Osteocyte (in vitro differentiated cells): Measurements from ENCODE around the gene SLC35E1. TPM values are rescaled to one million over a fixed set of nuclear protein-coding genes. Genes with fewer than 3 reads are reported as not detected.
"Not testable (repeated sequence)": the region's sequence is repeated elsewhere in the genome, so short reads cannot be mapped to it uniquely, and the experiment has no call there.

Experiments
- DNase-seq: peaks from one replicate; pipeline ENCODE4 v3.0.0; 2021; ENCODE audit warnings: mixed read lengths; ENCODE audit not compliant: unreplicated experiment; ENCODE audit errors: extremely low spot score
- H3K27ac Mint-ChIP-seq: one replicate; pipeline ENCODE4 v1.8.0; 2021; ENCODE audit warnings: mild to moderate bottlenecking, mixed read lengths; ENCODE audit not compliant: unreplicated experiment
- H3K27me3 Mint-ChIP-seq: one replicate; pipeline ENCODE4 v1.8.0; 2021; ENCODE audit warnings: mixed read lengths; ENCODE audit not compliant: unreplicated experiment
- H3K36me3 Mint-ChIP-seq: one replicate; pipeline ENCODE4 v1.8.0; 2021; ENCODE audit warnings: mixed read lengths; ENCODE audit not compliant: unreplicated experiment
- H3K4me1 Mint-ChIP-seq: one replicate; pipeline ENCODE4 v1.8.0; 2021; ENCODE audit warnings: mixed read lengths; ENCODE audit not compliant: unreplicated experiment
- H3K4me3 Mint-ChIP-seq: one replicate; pipeline ENCODE4 v1.8.0; 2021; ENCODE audit warnings: mild to moderate bottlenecking, moderate library complexity, mixed read lengths; ENCODE audit not compliant: unreplicated experiment
- H3K9me3 Mint-ChIP-seq: one replicate; pipeline ENCODE4 v1.8.0; 2021; ENCODE audit warnings: mixed read lengths; ENCODE audit not compliant: unreplicated experiment
- CTCF ChIP-seq: fragments of 200-600 bp; sonication (generic); IDR thresholded peaks from 2 replicates; pipeline ENCODE4 v1.5.0; 2021; ENCODE audit warnings: antibody characterized with exemption, mild to moderate bottlenecking, moderate library complexity
- total RNA-seq: library from RNA; stranded (reverse); gene quantifications from 2 replicates; pipeline ENCODE4 v1.2.1, GENCODE V29; 2021

The SLC35E1 gene
- total RNA-seq, 1 donor from 2014 or later: 55.5 TPM

- H3K27ac Mint-ChIP-seq: no peak overlapping the region
- H3K4me3 Mint-ChIP-seq: no peak overlapping the region
- peaks cover 24% of the 10 kb centered on the region for H3K36me3 Mint-ChIP-seq
Measured at GRCh38 chr19:16514383-16515019, 57.7 kb downstream of the SLC35E1 start.

GRCh38 chr19:16512611-16513010 is 59.6 kb downstream of the SLC35E1 start:
- H3K9me3 Mint-ChIP-seq, H3K4me3 Mint-ChIP-seq, H3K4me1 Mint-ChIP-seq, H3K27ac Mint-ChIP-seq, DNase-seq, H3K27me3 Mint-ChIP-seq, H3K36me3 Mint-ChIP-seq: not testable (repeated sequence)

More at GRCh38 chr19:16514383-16515019, 57.7 kb downstream of the SLC35E1 start:
- no peak for DNase-seq
- Mint-ChIP-seq H3K27me3 (no peaks in the 10 kb centered on the region), H3K9me3 (no peaks in the 10 kb centered on the region), H3K4me1 (no peaks in the 10 kb centered on the region)
- TF ChIP-seq CTCF: no peak

DNA sequence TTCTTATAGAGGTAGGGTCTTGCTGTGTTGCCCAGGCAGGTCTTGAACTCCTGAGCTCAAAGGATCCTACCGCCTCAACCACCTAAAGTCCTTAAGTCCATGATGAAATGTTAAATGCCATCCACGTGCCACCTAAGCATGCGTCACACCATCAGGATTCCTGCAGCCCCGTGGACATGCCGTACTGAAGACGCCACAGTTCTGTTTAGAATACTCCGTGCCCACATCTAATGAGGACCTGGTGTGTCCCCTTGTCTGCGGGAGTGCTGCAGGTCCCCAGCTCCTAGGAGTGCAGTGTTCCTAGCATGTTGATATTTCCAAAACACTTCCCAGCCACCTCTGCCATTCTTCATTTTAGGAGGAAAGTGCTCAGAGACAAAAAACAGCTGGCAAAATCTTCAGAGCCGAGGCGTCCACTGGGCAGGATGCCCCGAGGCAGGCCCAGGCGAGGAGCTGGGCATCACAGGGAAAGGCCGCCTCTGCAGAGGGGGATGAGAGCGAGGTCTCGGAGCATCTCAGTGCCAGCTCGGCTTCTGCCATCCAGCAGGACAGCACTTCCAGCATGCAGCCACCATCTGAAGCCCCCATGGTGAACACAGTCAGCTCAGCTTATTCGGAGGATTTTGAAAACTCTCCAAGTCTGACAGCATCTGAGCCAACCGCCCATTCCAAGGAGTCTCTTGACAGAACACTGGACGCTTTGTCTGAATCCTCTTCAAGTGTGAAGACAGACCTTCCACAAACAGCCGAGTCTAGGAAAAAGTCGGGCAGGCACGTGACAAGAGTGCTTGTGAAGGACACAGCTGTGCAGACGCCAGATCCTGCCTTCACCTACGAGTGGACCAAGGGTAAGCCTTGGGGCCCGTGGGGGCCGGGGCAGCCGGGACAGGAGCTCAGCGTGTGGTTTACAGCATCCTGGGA is 62.8 kb downstream of the SLC35E1 start:
- H3K9me3 Mint-ChIP-seq: no peaks in the 10 kb centered on the region
- no peak for DNase-seq
- no peak for TF ChIP-seq CTCF
- no peak overlapping the region for H3K4me3 Mint-ChIP-seq
- H3K27ac Mint-ChIP-seq: no peak overlapping the region
- no peaks in the 10 kb centered on the region for H3K27me3 Mint-ChIP-seq
- no peaks in the 10 kb centered on the region for H3K4me1 Mint-ChIP-seq
- H3K36me3 Mint-ChIP-seq: peaks cover 4% of the 10 kb centered on the region

GRCh38 chr19:16508546-16508945 is 63.7 kb downstream of the SLC35E1 start:
- Mint-ChIP-seq H3K4me3 (no peak overlapping the region), H3K36me3 (peaks cover 4% of the 10 kb centered on the region), H3K4me1 (no peaks in the 10 kb centered on the region), H3K27me3 (no peaks in the 10 kb centered on the region), H3K9me3 (no peaks in the 10 kb centered on the region), H3K27ac (no peak overlapping the region)
- no peak for TF ChIP-seq CTCF
- DNase-seq: no peak

DNA sequence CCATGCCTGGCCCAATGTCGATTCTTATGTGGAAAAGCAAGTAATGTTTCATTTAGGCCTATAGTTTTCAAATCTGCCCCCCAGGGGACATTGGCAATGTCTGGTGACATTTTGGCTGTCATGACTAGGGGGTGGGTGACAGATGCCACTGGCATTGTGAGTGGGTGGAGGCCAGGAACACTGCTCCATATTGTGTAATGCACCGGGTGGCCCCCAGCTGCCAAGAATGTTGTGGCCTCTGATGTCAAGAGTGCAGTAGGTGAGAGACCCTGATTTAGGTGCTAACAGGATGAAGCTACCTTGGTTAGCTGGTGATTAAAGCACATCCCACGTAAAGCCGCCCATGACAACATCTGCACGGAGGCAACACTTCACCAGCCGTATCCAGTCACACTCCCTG is 65.3 kb downstream of the SLC35E1 start:
- no peak overlapping the region for H3K4me3 Mint-ChIP-seq
- no peak for DNase-seq
- TF ChIP-seq CTCF: no peak

DNA sequence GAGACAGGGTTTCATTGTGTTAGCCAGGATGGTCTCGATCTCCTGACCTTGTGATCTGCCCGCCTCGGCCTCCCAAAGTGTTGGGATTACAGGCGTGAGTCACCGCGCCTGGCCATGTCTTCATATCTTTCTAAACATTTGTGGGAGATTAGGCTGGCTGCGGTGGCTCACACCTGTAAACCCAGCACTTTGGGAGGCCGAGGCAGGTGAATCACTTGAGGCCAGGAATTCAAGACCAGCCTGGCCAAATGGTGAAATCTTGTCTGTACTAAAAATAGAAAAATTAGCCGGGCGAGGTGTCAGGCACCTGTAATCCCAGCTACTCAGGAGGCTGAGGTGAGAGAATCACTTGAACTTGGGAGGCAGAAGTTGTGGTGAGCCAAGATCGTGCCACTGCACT is 66.1 kb downstream of the SLC35E1 start:
- not testable (repeated sequence) for DNase-seq, H3K27ac Mint-ChIP-seq, H3K27me3 Mint-ChIP-seq, H3K4me1 Mint-ChIP-seq, H3K4me3 Mint-ChIP-seq, H3K36me3 Mint-ChIP-seq, H3K9me3 Mint-ChIP-seq

More for the DNA sequence above, 65.3 kb downstream of the SLC35E1 start:
- no peak overlapping the region for H3K27ac Mint-ChIP-seq
- H3K9me3 Mint-ChIP-seq: no peaks in the 10 kb centered on the region
- no peaks in the 10 kb centered on the region for H3K4me1 Mint-ChIP-seq
- no peaks in the 10 kb centered on the region for H3K27me3 Mint-ChIP-seq
- peaks cover 3% of the 10 kb centered on the region for H3K36me3 Mint-ChIP-seq
